Hematopoietic multipotent progenitor cell treated with erythropoietin and hydrocortisone succinate and interleukin-3 and kit ligand, for 4 days (in vitro differentiated cells): Measurements from ENCODE around the gene KCNJ1.

Source experiments
- DNase-seq: peaks from one replicate; pipeline ENCODE4 v3.0.0-alpha.2; 2015

KCNJ1 gene

DNA sequence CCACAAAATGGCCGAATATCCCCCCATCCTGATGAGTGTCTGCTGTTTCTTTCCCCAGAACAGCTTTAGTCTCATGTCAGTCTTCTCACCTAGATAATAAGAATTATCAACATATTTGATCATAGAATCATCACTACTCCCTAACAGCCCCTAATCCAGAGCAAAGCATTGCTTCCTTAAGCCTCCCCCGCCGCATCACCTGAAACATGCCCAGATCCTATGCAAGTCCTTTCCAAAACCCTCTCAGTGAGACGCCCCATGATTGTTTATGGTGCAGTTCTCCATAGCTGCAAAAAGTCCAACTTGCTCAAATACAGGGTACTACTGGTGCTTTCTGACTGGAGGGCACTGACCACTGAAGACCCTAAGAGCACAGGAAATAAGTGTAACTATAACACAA lies 20.1 kb downstream of the KCNJ1 start:
- DNase-seq, result no peak

DNA sequence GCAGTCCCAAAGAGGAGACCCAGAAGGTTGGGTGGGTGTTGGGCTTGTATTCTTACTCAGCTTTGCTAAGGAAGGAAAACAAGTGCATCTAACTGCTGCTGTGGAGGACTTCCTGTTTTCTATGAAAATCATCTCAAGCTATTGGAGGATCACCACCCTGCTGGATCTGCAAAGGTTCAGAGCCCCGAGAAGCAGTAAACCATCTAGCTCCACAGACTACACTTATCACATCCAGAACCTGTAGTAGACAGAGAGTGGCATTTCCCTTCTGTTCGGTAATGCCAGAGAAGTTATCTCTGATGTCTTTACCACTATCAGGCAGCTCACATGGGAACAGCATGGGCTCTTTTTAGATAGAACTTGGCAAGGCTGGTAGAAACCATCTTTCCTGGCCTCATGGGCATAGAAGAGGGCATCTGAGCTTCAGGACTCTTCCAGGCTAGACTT lies 21.7 kb downstream of the KCNJ1 start:
- peak; percentile 87 for DNase-seq

DNA sequence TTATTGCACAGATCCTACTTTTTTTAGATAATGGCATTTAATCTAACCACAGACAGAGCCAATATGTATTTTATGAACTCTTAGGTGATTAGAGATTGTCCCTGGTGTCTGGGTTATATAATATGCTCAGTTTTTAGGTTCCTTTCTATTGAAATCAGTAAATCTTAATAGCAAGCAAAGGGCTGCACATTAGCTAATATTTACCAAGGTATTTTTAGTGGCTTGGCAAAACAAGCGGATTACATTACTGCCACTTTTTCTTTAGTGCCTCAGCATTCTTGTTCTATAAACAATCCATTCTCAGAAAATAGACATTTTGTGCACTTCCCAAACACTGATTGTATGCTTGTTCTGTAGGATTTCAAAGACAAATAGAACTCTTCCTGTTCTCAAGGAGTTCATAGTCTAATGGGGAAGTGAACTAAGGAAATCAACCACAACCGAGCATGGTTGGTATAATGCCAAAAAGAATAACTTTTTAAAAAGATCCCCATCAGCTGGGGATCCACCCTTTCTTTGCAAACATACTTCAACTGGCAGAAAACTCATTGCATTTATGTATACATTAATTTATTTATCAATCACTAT lies 23.8 kb downstream of the KCNJ1 start:
- peak; percentile 64 for DNase-seq

DNA sequence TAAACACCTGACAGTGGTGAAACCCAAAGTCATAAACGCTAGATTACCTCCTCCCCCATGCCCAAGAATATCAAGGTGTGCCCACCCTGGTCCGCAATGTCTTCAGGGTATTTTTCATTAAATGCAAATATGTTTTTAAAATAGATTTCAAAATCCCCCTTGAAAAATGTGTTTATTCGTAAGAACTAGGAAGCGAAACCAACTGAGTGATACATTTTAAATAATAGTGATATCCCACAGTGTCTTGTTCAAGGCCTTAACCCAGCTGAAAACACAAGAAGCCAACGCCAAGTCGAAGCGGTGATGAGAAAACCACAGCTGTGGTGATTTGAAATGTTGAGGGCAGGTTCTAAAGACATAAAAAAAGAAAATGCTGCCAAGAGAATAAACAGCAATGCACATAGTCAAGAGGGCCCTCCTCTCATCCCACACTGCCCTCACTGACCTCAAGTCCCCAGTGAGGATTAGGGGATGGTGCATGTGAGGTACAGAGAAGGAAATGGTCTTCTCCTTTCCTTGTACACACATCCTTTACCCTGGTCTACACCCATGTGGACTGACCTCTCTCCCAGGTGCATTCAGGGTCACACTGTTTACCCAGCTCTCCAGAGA lies 25.5 kb downstream of the KCNJ1 start:
- no peak for DNase-seq

DNA sequence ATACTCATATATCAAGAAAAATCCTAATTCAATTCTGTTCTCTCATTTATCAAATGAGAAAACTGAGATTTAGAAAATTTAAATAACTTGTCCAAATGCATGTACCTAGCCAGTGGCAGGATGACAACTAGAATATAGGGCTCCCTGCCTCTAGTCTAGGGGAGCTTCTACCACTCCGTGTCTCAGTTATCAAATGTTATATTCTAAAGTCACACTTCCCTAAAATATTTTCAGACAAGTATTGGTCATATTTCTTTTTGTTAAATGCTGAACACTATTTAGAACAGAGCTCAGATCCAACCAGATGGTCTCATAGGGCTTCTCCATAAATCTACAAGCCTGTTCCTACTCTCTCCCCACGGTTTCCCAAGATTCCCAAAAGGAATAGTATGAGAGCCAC lies 26.3 kb downstream of the KCNJ1 start:
- no peak for DNase-seq

DNA sequence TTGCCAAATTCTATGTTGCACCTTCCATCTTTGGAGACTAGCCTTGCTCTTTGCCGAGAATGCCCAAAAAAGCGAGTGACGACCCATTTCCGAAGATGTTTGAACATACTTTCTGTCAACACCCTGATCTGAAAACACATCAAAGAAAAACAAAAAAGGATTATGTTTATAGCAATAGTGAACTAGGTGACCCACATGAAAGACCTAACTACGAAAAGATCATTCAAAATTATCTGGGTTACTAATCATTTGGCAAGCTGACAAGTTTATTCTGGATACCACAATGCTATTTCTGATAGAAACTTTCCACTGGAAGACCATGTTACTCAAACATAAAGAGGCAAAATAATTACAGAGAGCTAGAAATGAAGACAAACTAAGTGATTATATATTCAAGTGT lies 27.0 kb downstream of the KCNJ1 start:
- no peak for DNase-seq

DNA sequence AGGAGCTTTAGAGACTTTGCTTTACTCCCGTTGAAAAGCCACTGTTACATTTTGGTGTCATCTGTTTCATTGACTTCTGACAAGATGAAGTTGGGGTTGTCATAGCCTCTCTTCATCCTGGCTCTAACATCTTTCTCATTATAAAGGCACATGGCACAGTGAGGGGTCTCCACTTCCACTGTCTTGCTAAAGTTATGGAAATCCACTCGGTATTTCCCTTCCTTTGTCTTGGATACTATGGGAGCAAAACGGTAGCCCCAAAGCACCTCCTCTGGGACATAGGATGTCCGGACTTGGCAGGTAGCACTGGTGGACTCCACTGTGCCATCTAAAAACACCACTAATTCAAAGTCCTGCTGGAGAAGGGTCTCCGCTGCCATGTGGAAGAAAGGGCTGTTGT lies 28.0 kb downstream of the KCNJ1 start:
- no peak for DNase-seq

DNA sequence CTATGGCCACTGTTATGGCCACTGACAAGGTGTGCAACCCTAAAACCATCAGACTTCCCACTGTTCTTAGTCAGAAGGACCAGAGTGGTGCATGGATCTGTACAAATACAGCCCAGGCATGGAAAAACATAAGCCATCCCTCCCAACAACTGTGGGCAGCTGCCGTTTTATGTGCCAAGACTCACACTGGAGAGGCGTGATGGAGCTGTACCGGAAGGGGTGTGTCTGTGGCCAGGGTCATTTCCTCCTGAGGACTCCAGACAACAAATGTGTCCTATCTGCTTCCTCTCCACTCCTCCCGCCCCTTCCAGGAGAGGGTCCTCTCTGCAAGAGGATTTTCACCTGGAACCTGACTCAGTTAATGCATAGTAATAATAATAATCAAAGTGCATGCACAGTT lies 29.5 kb downstream of the KCNJ1 start:
- DNase-seq, result peak; percentile 81

DNA sequence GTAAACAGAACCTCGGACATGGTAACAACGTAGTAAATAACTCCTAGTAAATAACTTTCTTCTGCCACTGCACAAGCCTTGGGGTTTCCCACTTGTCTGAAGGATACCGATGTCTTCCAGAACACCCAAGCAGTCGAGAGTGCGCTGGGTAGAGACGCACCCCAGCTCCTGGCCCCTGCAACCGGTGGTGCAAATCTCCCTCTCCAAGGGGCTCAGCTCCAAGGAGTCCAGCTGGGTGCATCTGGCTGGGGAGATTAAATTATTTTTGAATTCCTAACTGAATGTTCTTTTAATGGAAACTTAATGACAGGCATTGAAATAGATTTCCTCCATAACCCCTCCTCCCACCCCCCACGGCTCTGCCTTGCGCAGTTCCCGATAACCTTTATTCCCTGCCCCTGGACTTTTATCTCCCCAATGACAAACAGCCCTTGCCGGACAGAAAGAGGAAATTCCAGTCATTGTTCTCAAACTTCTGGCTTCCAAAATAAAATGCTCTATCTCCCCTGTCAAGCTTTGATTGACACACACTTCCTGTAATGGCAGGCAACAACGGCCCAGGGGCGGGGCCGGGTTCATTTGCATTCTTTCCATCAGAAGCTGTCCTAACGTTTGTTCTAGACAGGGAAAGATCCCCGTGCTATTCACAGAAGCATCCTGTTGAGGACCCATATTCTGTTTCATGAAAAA lies 31.2 kb downstream of the KCNJ1 start:
- peak; percentile 76 for DNase-seq

DNA sequence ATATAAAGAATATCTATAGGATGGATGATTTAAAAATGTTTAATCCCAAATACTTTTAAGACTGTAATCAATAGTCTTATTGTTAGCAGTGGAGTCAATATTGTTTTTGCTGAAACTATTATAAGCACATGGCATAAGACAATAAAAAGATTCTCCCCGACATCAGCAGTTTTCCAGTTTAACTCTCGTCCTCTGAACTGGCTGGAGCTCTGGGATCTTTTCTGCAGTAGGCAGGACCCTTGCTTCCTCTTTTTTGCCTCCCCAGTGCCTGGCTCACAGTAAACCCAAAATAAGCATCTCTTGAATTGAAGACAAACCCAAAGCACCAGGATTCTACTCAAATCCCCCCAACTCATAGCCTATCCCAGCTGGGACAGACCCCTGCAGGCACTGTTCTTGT lies 32.9 kb downstream of the KCNJ1 start:
- peak; percentile 53 for DNase-seq

DNA sequence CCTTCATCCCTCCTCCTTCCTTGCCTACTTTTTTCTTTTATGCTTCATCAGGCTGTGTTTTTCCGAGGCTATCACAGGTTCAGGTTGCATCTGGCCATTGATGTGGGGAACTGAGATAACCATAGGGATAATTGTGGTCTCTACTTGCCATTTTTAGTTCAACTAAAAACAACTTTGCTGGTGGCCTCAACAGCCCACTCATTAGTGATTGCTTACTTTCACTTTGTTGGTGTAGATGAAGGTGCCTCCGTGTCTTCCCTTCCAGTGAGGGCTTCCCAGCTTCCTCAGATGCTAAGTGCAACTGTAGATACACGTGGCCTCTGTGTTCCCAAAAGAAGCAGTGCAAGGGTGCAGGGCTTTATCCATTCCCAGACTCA lies 35.0 kb downstream of the KCNJ1 start:
- no peak for DNase-seq

DNA sequence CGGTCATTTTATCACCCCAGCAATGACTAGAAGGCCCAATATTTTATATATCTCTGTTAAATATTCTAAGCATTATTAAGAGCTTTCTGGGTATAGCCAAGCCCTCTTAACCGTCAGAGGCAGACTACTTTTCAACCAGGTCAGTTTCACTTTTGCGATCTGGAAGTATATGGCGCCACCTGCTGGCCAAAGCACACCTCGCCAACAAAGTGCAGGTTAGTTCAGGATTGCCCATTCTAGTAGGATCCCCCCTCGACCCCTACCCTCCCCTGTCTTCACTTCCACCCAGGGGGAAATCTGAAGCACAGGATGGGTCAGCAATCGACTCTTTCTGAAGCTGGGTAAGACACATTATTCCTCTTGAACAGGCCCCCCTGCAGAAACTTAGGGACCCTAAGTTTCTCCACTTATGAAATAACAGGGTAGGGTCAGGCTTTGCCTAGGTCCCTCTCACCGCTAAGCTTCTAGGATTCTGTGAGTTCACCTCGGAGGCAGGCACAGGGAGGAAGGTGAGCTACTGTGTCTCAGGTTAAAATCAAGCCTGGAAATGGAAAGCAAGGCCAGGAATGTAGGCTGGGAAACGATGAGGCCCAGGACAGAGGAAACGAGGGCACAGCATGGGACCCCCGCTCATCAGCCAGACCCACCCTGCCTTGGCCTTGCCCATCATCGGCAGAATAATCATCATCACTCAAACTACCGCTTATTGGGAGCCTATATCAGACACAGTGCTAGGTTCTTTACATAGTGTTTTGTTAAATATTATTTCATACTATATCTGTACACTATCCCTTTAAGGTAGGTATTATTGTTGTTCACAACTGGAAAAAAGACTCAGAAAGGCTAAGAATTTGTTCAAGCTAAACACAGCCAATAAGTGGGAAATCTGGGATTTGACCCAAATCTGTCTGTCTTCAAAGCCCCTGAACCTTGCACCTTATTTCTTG lies 35.6 kb downstream of the KCNJ1 start:
- peak; percentile 93 for DNase-seq

DNA sequence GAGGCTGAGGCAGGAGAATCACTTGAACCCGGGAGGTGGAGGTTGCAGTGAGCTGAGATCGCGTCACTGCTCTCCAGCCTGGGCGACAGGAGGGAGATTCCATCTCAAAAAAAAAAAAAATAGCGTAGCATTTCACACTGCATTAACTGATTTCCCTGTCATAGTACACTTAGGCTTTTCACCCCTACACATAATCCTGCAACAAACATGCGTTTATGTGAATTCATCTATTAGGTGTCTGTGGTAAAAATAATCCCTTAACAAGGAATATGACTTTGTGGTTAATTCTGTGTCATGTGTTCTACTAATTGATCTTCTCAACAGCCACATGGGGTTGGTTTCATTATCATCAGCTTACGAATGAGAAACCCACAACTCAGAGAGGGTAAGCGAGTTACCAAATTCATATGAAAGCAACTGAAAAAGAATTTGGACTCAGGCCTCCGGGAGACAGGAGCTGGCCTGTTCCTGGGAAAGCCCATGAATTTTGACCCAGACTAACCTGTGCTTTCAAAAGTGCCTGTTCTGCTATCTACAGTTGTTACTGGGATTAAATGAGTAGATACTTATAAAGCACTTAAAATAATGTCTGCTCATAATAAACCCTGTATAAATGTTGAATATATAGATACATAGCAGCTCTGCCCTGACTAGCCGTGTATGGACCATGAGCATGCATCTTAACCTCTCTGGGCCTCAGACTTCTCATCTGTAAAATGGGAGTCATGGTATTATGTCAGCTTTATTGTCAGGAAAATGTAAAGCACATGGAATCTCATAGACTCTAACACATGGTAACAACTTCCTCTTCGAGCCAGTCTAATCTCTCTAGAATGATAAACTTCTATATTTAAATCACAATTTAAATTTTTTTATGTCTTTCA lies 36.6 kb downstream of the KCNJ1 start:
- DNase-seq, result peak; percentile 33

DNA sequence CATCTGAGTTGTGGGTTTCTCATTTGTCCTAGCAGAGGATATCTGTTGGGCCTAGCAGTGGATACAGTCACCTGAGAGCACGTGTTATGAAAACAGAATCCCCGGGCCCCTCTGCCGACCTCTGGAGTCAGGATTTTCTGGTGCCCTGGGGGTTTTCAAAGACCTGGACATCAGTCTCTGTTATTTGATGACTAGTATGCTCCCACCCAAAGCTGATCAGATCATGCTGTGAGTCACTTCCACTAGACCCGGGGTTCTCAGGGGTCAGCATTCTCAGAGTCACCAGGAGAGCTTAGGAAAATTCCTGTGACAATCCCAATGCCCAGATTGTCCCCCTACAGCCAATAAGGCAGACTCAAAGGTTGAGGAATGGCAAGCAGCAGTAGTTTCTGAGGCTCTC lies 38.7 kb downstream of the KCNJ1 start:
- no peak for DNase-seq

DNA sequence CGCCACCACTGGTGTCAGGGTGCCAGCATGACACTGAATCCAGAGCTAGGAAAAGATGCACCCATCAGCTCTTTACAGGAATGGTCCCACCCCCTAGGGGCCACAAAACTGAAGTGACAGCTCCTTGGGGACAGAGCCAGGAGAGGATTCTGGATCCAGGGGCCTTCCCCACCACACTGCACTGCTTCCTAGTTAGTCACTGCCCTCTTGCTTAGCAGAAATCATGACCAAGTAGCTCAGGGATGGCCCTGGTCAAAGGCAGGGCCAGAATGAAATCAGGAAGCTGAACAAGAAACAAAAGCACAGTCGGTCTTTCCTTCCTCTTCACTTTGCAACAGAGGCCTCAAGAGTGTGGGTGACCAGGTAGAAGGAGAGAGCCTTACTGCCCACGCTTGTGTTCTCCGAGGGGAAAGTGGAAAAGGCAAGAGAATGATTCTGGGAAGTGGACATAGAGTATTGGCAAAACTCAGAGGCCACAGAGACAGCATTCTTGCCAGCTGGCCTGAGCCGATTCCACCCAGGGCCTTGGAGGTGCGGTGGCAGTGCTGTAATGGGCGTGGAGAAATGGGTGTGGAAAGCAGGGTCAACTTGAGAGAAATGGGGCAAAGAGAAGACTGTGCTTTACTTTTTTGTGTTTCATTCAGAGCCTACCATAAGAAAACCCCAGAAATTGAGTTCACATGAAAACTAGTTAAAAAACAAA lies 39.8 kb downstream of the KCNJ1 start:
- no peak for DNase-seq

DNA sequence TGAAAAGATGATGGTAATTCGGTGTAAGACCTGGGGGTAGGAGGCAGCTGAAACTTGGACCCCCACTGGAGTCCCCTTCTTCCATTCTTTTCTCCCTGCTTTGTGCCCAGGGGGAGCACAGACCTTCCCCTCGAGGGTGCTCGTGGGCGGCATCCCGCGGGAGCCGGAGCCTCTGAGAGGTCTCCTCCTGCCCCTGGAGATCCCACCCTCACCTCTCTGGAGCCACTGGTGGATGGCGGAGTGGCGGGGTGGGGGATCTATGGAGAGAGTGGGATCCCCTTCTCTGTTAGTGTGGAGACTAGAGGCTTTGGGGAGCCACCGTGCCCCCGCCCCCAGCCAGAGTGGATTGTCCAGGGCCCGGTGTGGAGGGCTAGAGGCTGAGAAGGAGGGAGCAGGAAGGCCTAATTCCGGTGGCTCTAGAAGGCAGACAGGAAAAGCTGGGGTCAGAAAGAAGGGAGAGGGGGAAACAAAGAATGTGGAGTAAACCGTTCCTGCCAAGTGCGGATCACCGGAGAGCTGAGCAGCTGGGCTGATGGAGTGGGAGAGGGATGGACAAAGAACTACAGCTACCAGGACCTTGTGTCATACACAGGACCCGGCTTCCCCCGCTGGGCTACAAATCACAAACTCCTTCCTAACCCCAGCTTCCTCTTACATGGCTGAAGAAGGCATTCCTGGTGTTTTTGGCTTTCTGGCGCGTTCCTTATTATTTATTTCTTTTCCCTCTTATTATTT lies 41.9 kb downstream of the KCNJ1 start:
- DNase-seq, result no peak

DNA sequence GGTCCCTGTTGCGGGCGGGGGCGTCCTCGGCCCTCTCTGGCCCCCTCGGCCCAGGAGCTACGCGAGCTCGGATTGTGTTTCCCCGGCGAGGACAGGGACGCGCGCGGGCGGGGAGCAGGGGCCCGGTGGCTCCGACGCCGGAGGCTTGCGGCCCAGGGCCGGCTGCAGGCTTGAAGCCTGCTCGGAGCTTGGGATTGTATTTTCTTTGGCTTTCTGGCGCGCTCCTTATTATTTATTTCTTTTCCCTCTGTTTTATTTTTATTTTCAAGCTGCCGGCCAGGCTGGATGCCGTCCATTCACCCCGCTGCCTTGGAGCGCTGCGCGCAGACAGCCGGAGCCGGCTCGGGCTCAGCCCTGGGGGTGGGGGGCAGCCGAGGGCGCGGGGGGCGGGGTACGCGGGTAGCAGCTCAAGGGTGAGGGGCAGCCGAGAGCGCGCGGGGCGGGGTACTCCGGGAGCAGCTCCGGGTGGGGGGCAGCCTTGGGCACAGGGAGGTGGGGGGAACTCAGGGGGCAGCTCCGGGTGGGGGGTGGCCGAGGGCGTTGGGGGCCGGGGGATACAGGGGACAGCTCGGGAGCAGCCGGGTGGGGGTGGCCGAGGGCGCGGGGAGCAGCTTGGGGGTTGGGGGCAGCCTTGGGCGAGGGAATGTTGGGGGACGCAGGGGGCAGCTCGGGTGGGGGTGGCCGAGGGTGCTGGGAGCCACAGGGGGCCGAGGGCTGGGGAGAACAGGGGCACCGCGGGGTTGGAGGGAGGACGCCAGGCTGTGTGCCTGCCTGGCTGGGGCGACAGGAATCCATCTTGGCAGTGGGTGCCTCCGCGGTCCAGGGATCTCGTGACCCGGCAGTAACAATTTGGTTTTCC lies 42.7 kb downstream of the KCNJ1 start:
- no peak for DNase-seq

DNA sequence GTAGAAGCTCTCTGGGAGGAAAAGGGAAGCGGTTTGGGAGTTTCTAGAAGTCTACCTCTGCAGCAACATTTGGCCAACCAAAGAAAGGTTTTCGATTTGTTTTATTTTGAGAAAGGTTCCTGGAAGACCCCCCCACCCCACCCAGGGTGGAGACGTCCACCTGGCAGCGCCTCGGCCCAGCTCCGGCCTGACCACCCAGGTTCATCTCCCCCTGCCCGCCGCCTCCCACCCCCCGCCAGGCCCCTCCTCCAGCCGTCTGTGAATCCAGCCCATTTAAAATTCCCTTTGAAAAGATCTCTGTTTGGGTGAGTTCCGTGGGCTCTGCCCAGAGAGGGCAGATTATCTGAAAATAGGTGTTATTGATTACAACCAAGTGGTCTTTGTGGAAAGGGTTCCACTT lies 43.3 kb downstream of the KCNJ1 start:
- DNase-seq, result no peak

DNA sequence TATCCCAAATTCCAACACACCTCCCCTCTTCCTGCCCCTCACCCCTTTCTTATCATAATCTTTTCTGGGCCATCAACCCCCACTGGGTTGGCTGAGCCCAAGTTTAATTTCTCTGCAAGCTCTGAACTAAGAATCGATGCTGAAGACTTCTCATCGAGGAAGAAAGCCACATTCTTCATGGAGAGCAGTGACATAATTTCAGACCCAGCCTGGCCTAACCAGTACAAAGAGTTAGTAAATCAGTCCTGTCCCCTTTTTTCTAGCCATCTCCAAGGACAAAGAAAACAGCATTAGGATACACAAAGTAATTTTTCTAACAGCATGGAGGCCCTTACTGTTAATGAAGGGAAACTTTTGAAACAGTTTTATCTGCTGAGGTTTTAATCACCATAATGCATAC lies 45.0 kb downstream of the KCNJ1 start:
- DNase-seq, result no peak

DNA sequence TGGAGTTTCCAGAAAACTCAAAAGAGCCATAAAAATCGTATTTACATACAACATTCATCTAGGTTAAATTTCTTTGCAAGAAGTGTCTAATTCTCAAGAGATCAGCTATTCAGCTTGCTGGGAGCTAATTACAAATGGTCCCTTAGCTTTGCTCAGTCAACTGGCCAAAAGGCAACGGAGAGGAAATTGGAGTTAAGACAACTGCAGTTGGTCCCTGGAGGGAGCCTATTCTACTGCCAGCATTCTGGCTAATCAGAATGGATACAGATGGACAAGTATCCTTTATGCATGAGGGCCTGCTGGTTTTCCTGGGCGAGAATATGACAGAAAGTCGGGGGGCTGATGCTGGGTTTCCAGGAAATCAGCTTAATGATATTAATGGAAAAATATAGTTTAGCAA lies 45.5 kb downstream of the KCNJ1 start:
- DNase-seq, result no peak
